Nephron progenitor cell (in vitro differentiated cells): Measurements from ENCODE around the gene RBM8A.

Source experiments
- DNase-seq: peaks from one replicate; pipeline ENCODE4 v3.0.0; 2021
- H3K27ac Mint-ChIP-seq: 2 replicates; pipeline ENCODE4 v1.8.0; 2021; ENCODE audit warnings: mild to moderate bottlenecking, moderate library complexity, mixed read lengths
- H3K27me3 Mint-ChIP-seq: 2 replicates; pipeline ENCODE4 v1.8.0; 2021; ENCODE audit warnings: mild to moderate bottlenecking, low read depth, mixed read lengths; ENCODE audit not compliant: poor library complexity
- H3K36me3 Mint-ChIP-seq: 2 replicates; pipeline ENCODE4 v1.8.0; 2021; ENCODE audit warnings: low read depth, mixed read lengths
- H3K4me1 Mint-ChIP-seq: 2 replicates; pipeline ENCODE4 v1.8.0; 2021; ENCODE audit warnings: mixed read lengths
- H3K4me3 Mint-ChIP-seq: 2 replicates; pipeline ENCODE4 v1.8.0; 2021; ENCODE audit warnings: mild to moderate bottlenecking, moderate library complexity, mixed read lengths
- H3K9me3 Mint-ChIP-seq: 2 replicates; pipeline ENCODE4 v1.8.0; 2021; ENCODE audit warnings: mild to moderate bottlenecking, moderate library complexity, mixed read lengths
- CTCF ChIP-seq: fragments of 200-600 bp; sonication (generic); IDR thresholded peaks from 2 replicates; pipeline ENCODE4 v1.5.0; 2021; ENCODE audit warnings: antibody characterized with exemption

The RBM8A gene

GRCh38 chr1:145886816-145887215 is 40.5 kb downstream of the RBM8A start:
- peaks cover 57% of the 10 kb centered on the region for H3K27me3 Mint-ChIP-seq
- TF ChIP-seq CTCF, result no peak
- H3K27ac Mint-ChIP-seq, result no peak overlapping the region
- H3K4me1 Mint-ChIP-seq, result peaks cover 44% of the 10 kb centered on the region
- no peak for DNase-seq
- H3K36me3 Mint-ChIP-seq, result no peaks in the 10 kb centered on the region
- H3K9me3 Mint-ChIP-seq, result no peaks in the 10 kb centered on the region
- H3K4me3 Mint-ChIP-seq, result peak overlapping the region; percentile 72

- TF ChIP-seq CTCF, result no peak
- Mint-ChIP-seq H3K9me3 (no peaks in the 10 kb centered on the region), H3K4me1 (peaks cover 39% of the 10 kb centered on the region), H3K36me3 (no peaks in the 10 kb centered on the region), H3K27me3 (peaks cover 57% of the 10 kb centered on the region), H3K27ac (no peak overlapping the region), H3K4me3 (peak overlapping the region; percentile 87)
- DNase-seq, result no peak
These were observed 40.9 kb downstream of the RBM8A start for GRCh38 chr1:145886390-145886789.

- DNase-seq, result peak; percentile 89
- Mint-ChIP-seq H3K4me3 (peak within 1 kb of the TSS; percentile 87), H3K27me3 (peaks cover 57% of the 10 kb centered on the region)
These were observed 41.5 kb downstream of the RBM8A start, which contains the start of gene ANKRD35 for GRCh38 chr1:145885738-145886287. Gene ANKRD35 (minus strand): TSS chr1:145885866. CDS start chr1:145885758, 108 bp downstream.

GRCh38 chr1:145884675-145885074 is 42.6 kb downstream of the RBM8A start:
- TF ChIP-seq CTCF, result no peak
- peaks cover 32% of the 10 kb centered on the region for H3K4me1 Mint-ChIP-seq
- no peak for DNase-seq
- H3K4me3 Mint-ChIP-seq, result peak overlapping the region; percentile 87
- H3K27me3 Mint-ChIP-seq, result peaks cover 61% of the 10 kb centered on the region
- H3K9me3 Mint-ChIP-seq, result no peaks in the 10 kb centered on the region
- no peak overlapping the region for H3K27ac Mint-ChIP-seq
- H3K36me3 Mint-ChIP-seq, result no peaks in the 10 kb centered on the region

More at GRCh38 chr1:145885738-145886287, 41.5 kb downstream of the RBM8A start, which contains the start of gene ANKRD35:
- H3K27ac Mint-ChIP-seq, result no peak within 1 kb of the TSS
- no peaks in the 10 kb centered on the region for H3K9me3 Mint-ChIP-seq
- H3K36me3 Mint-ChIP-seq, result no peaks in the 10 kb centered on the region
- TF ChIP-seq CTCF, result no peak
- peaks cover 34% of the 10 kb centered on the region for H3K4me1 Mint-ChIP-seq

- DNase-seq, result no peak
- no peak overlapping the region for H3K4me3 Mint-ChIP-seq
- no peak for TF ChIP-seq CTCF
- H3K27ac Mint-ChIP-seq, result no peak overlapping the region
- peaks cover 38% of the 10 kb centered on the region for H3K27me3 Mint-ChIP-seq
- peaks cover 26% of the 10 kb centered on the region for H3K4me1 Mint-ChIP-seq
- H3K36me3 Mint-ChIP-seq, result no peaks in the 10 kb centered on the region
- H3K9me3 Mint-ChIP-seq, result no peaks in the 10 kb centered on the region
These were observed 47.5 kb downstream of the RBM8A start for GRCh38 chr1:145879775-145880174.

GRCh38 chr1:145878724-145879123 is 48.6 kb downstream of the RBM8A start:
- no peak overlapping the region for H3K4me3 Mint-ChIP-seq
- TF ChIP-seq CTCF, result no peak
- H3K27me3 Mint-ChIP-seq, result peaks cover 32% of the 10 kb centered on the region
- H3K36me3 Mint-ChIP-seq, result no peaks in the 10 kb centered on the region
- H3K27ac Mint-ChIP-seq, result no peak overlapping the region
- H3K9me3 Mint-ChIP-seq, result no peaks in the 10 kb centered on the region
- DNase-seq, result no peak
- H3K4me1 Mint-ChIP-seq, result peaks cover 21% of the 10 kb centered on the region
